WTC11 (cell line): ENCODE results near the gene ZNF711.

ENCODE experiments used
- SP1 ChIP-seq: sonication (generic); formaldehyde crosslinking; conservative IDR thresholded peaks from 2 replicates; pipeline ENCODE4 v1.8.1; 2022; ENCODE audit warnings: missing genetic modification reagents
- TF ChIP-seq, protein P1 (sequence below): sonication (generic); formaldehyde crosslinking; IDR thresholded peaks from 2 replicates; pipeline ENCODE4 v1.8.1; 2023; ENCODE audit warnings: mild to moderate bottlenecking, missing genetic modification reagents, moderate library complexity

DNA sequence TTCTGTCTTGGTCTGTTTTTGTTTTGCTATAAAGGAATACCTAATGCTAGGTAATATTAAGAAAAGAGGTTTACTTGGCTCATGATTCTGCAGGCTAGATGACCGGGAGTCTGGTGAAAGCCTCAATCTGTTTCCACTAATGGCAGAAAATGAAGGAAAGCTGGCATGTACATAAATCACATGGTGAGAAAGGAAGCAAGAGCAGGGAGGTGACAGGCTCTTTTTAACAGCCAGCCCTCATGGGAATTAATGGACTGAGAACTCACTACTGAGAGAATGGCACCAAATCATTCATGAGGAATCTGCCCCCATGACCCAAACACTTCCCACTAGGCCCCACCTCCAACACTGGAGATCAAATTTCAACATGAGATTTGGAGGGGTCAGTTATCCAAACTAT, 27.8 kb upstream of the ZNF711 start:
- no peak for TF ChIP-seq SP1 (CRISPR knock-in tag)
- TF ChIP-seq, protein P1, sequence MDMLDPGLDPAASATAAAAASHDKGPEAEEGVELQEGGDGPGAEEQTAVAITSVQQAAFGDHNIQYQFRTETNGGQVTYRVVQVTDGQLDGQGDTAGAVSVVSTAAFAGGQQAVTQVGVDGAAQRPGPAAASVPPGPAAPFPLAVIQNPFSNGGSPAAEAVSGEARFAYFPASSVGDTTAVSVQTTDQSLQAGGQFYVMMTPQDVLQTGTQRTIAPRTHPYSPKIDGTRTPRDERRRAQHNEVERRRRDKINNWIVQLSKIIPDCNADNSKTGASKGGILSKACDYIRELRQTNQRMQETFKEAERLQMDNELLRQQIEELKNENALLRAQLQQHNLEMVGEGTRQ: no peak
